GM12878 (cell line): ENCODE measurements around the gene SELE. TPM values are rescaled to one million over a fixed set of nuclear protein-coding genes. Genes with fewer than 3 reads are reported as not detected.

ENCODE experiments used
- ATAC-seq: fragments of 200-7000 bp; cut with Tn5 transposase; 3 replicates; pipeline ENCODE4 v1.9.1; 2020; ENCODE audit warnings: mild to moderate bottlenecking, moderate library complexity
- BruUV-seq: library from RNA; stranded (reverse); fragments of 400-500 nt; replicated peaks from 2 replicates; lab custom pipeline; 2021; lab: Mats Ljungman, UMichigan
- CTCF ChIA-PET: fragments of 300-600 bp; sonication (Branson Sonifier 250); formaldehyde crosslinking; extraction: SDS; loops from one replicate; lab custom pipeline; 2021; ENCODE audit warnings: inconsistent platforms; lab: Yijun Ruan, JAX
- POLR2A ChIA-PET: fragments of 350-600 bp; formaldehyde crosslinking; extraction: SDS; loops from one replicate; lab custom pipeline; 2021; ENCODE audit warnings: inconsistent platforms; lab: Charles Lee
- RAD21 ChIA-PET: fragments of 300-600 bp; sonication (Branson Sonifier 250); formaldehyde crosslinking; loops from one replicate; lab custom pipeline; 2023; ENCODE audit warnings: antibody characterized with exemption; ENCODE audit not compliant: unreplicated experiment; lab: Charles Lee
- SMC1A ChIA-PET: fragments of 300-600 bp; sonication (Branson Sonifier 250); formaldehyde crosslinking; loops from one replicate; lab custom pipeline; 2023; ENCODE audit not compliant: unreplicated experiment, uncharacterized antibody; lab: Charles Lee
- DNase-seq: peaks from one replicate; pipeline ENCODE4 v3.0.0-alpha.2; 2011; ENCODE audit warnings: low read depth, low spot score
- FAIRE-seq: peaks from 3 replicates; lab custom pipeline; 2011; peaks lifted over from hg19 to GRCh38; lab: Jason Lieb, UNC
- H2AFZ ChIP-seq: 2 replicates; pipeline ENCODE4 v1.6.0; 2011; ENCODE audit warnings: low read depth, low read length, control low read depth; ENCODE audit not compliant: control insufficient read depth
- H3K27ac ChIP-seq: 2 replicates; pipeline ENCODE4 v1.5.1; 2011; ENCODE audit warnings: control low read depth; ENCODE audit not compliant: control insufficient read depth, insufficient read depth
- H3K27me3 ChIP-seq, 2 experiments: replicated peaks in 1 of 2; 2 replicates each; pipeline versions ENCODE4 v1.6.0 to v1.6.1; 2011; ENCODE audit warnings: low read length in 1 of 2; ENCODE audit not compliant: control insufficient read depth in 2 of 2, insufficient read depth in 2 of 2
- H3K36me3 ChIP-seq, 2 experiments: 2 replicates each; pipeline ENCODE4 v1.5.1; 2011; ENCODE audit warnings: low read length in 1 of 2; ENCODE audit not compliant: control insufficient read depth in 2 of 2, insufficient read depth in 2 of 2
- H3K4me1 ChIP-seq: 2 replicates; pipeline ENCODE4 v1.6.1; 2011; ENCODE audit warnings: mild to moderate bottlenecking, low read length, moderate library complexity, mixed read lengths; ENCODE audit not compliant: control insufficient read depth, insufficient read depth
- H3K4me2 ChIP-seq: 2 replicates; pipeline ENCODE4 v1.6.0; 2011; ENCODE audit warnings: control low read depth; ENCODE audit not compliant: control insufficient read depth, insufficient read depth
- H3K4me3 ChIP-seq: fragments of 200-600 bp; sonication (generic); 2 replicates; pipeline ENCODE4 v1.5.1; 2016
- H3K79me2 ChIP-seq: 2 replicates; pipeline ENCODE4 v1.6.0; 2011; ENCODE audit warnings: low read length; ENCODE audit not compliant: control insufficient read depth, insufficient read depth
- H3K9ac ChIP-seq: 2 replicates; pipeline ENCODE4 v1.8.0; 2011; ENCODE audit warnings: low read length, control low read depth, mixed read lengths; ENCODE audit not compliant: control insufficient read depth, insufficient read depth
- H3K9me3 ChIP-seq: replicated peaks from 3 replicates; pipeline ENCODE4 v1.5.1; 2011; ENCODE audit warnings: mild to moderate bottlenecking, low read length; ENCODE audit not compliant: control insufficient read depth, insufficient read depth
- H4K20me1 ChIP-seq: 2 replicates; pipeline ENCODE4 v1.6.0; 2011; ENCODE audit not compliant: control insufficient read depth, insufficient read depth
- ETV6 ChIP-seq, 2 experiments: fragments of 450-650 bp in 1 of 2; IDR thresholded peaks in 1 of 2; conservative IDR thresholded peaks in 1 of 2; 2 replicates each; pipeline ENCODE4 v1.6.1; 2014; ENCODE audit warnings: antibody characterized with exemption in 1 of 2, borderline replicate concordance in 1 of 2, low read depth in 1 of 2, mild to moderate bottlenecking in 1 of 2, moderate library complexity in 1 of 2
- FOS ChIP-seq: IDR thresholded peaks from 3 replicates; pipeline ENCODE4 v1.6.1; 2011; ENCODE audit warnings: borderline replicate concordance; ENCODE audit not compliant: insufficient read length; ENCODE audit errors: extremely low read depth
- GABPA ChIP-seq: IDR thresholded peaks from 2 replicates; pipeline ENCODE4 v1.6.1; 2014; ENCODE audit warnings: antibody characterized with exemption, low read depth, mild to moderate bottlenecking, inconsistent platforms
- NFXL1 ChIP-seq: fragments of 450-650 bp; IDR thresholded peaks from 2 replicates; pipeline ENCODE4 v1.6.1; 2017; ENCODE audit warnings: antibody characterized with exemption, mild to moderate bottlenecking, borderline replicate concordance
- NRF1 ChIP-seq: conservative IDR thresholded peaks from 2 replicates; pipeline ENCODE4 v1.6.1; 2011; ENCODE audit warnings: mild to moderate bottlenecking, low read depth, low read length, improper control_type of control experiment
- POLR2AphosphoS5 ChIP-seq: IDR thresholded peaks from 2 replicates; pipeline ENCODE4 v1.6.1; 2011; ENCODE audit warnings: mild to moderate bottlenecking, low read length, inconsistent platforms
- SMAD1 ChIP-seq: fragments of 450-650 bp; IDR thresholded peaks from 2 replicates; pipeline ENCODE4 v1.6.1; 2018; ENCODE audit warnings: mild to moderate bottlenecking, low read depth; ENCODE audit not compliant: partially characterized antibody
- TAF1 ChIP-seq: IDR thresholded peaks from 2 replicates; pipeline ENCODE4 v1.6.1; 2011; ENCODE audit warnings: mild to moderate bottlenecking, low read depth, low read length, borderline replicate concordance
- TBL1XR1 ChIP-seq: IDR thresholded peaks from 2 replicates; pipeline ENCODE4 v1.6.1; 2012; ENCODE audit warnings: low read depth, low read length, improper control_type of control experiment
- TCF3 ChIP-seq: IDR thresholded peaks from 2 replicates; pipeline ENCODE4 v1.6.1; 2012; ENCODE audit warnings: low read depth, mild to moderate bottlenecking, low read length, borderline replicate concordance; ENCODE audit not compliant: insufficient read depth
- ZNF24 ChIP-seq: fragments of 450-650 bp; IDR thresholded peaks from 2 replicates; pipeline ENCODE4 v1.6.1; 2017; ENCODE audit warnings: antibody characterized with exemption, mild to moderate bottlenecking
- WGBS: methylation state at CpG from one replicate; pipeline ENCODE4 v1.1.6; 2016; ENCODE audit warnings: low lambda C conversion rate; ENCODE audit not compliant: insufficient replicate concordance, insufficient coverage; ENCODE audit errors: missing lambda C conversion rate; 5-methylcytosine and 5-hydroxymethylcytosine counted together
- in situ Hi-C: fragments of 300-500 bp; cut with MboI; formaldehyde crosslinking; loops from 9 replicates; pipeline ENCODE4 v1.14.3; 2018; ENCODE audit warnings: mixed read lengths
- intact Hi-C: fragments of 100-400 bp; cut with micrococcal nuclease; formaldehyde crosslinking; loops from one replicate; pipeline ENCODE4 v1.14.2; 2022; ENCODE audit not compliant: unreplicated experiment
- polyA plus RNA-seq, 11 experiments: library from polyadenylated mRNA; depleted of rRNA in 4 of 11; unstranded in 6 of 11; stranded (reverse) in 5 of 11; fragments of >200 nt; fragmentation: Nextera tagmentation in 4 of 11; fragmentation: Illumina TruSeq in 1 of 11; extraction: Ambion mirVana in 4 of 11; extraction: Trizol in 1 of 11; gene quantifications; 1 replicate in 1 of 11; 2 replicates in 10 of 11; pipeline versions ENCODE4 v1.2.1 to v1.2.3, GENCODE V29; 2011 to 2016; ENCODE audit warnings: inconsistent platforms in 2 of 11, missing spikeins in 2 of 11, low read depth in 1 of 11
- total RNA-seq, 4 experiments: library from RNA; depleted of rRNA in 3 of 4; stranded (reverse); fragments of >200 nt in 3 of 4; fragmentation: Illumina TruSeq in 1 of 4; extraction: Trizol in 1 of 4; gene quantifications; 2 replicates each; pipeline versions ENCODE4 v1.2.1 to v1.2.3, GENCODE V29; 2013 to 2021
- TF ChIP-seq, protein P1 (sequence below): fragments of 450-650 bp; IDR thresholded peaks from 2 replicates; pipeline ENCODE4 v1.6.1; 2017; ENCODE audit warnings: mild to moderate bottlenecking, moderate library complexity

The SELE gene
- total and polyA plus RNA-seq, 10 of the 15 experiments (the other 5 are each of a cell fraction or from before 2014, with no cell fraction given): not detected

GRCh38 chr1:169739980-169740379 is 6.1 kb upstream of the SELE start:
- H3K4me3 ChIP-seq: no peak overlapping the region
- no peak overlapping the region for H3K27ac ChIP-seq
- H3K79me2 ChIP-seq: no peaks in the 10 kb centered on the region
- H3K9me3 ChIP-seq: no peaks in the 10 kb centered on the region
- POLR2A ChIA-PET: no interaction called here
- no TSS peak for BruUV-seq
- no peak for FAIRE-seq
- no peak for DNase-seq
- no peak overlapping the region for H3K9ac ChIP-seq
- no peak overlapping the region for H2AFZ ChIP-seq
- no peak for ATAC-seq
- H3K4me1 ChIP-seq: no peaks in the 10 kb centered on the region
- H3K4me2 ChIP-seq: no peak overlapping the region
- in situ Hi-C loops (no loop called here), intact Hi-C loops (no loop called here)
- H4K20me1 ChIP-seq: no peaks in the 10 kb centered on the region
- peaks cover 0 to 2% of the 10 kb centered on the region in 2 experiments; a peak in 2 of 4 replicates for H3K27me3 ChIP-seq
- RAD21 ChIA-PET: no interaction called here
- no peak for TF ChIP-seq ZNF24
- TF ChIP-seq TBL1XR1: no peak
- TF ChIP-seq FOS: no peak
- no peak for TF ChIP-seq NFXL1
- no peak for TF ChIP-seq ETV6 (conservative IDR thresholded peaks at IDR 0.05 in 1 of 2, IDR thresholded peaks at IDR 0.05 in 1 of 2; ENCODE audit: borderline replicate concordance in 1 of 2, low read depth in 1 of 2)
- TF ChIP-seq SMAD1: no peak
- TF ChIP-seq NRF1: no peak
- no peak for TF ChIP-seq GABPA
- TF ChIP-seq POLR2AphosphoS5: no peak
- TF ChIP-seq TCF3: no peak
- TF ChIP-seq TAF1: no peak
- TF ChIP-seq, protein P1, sequence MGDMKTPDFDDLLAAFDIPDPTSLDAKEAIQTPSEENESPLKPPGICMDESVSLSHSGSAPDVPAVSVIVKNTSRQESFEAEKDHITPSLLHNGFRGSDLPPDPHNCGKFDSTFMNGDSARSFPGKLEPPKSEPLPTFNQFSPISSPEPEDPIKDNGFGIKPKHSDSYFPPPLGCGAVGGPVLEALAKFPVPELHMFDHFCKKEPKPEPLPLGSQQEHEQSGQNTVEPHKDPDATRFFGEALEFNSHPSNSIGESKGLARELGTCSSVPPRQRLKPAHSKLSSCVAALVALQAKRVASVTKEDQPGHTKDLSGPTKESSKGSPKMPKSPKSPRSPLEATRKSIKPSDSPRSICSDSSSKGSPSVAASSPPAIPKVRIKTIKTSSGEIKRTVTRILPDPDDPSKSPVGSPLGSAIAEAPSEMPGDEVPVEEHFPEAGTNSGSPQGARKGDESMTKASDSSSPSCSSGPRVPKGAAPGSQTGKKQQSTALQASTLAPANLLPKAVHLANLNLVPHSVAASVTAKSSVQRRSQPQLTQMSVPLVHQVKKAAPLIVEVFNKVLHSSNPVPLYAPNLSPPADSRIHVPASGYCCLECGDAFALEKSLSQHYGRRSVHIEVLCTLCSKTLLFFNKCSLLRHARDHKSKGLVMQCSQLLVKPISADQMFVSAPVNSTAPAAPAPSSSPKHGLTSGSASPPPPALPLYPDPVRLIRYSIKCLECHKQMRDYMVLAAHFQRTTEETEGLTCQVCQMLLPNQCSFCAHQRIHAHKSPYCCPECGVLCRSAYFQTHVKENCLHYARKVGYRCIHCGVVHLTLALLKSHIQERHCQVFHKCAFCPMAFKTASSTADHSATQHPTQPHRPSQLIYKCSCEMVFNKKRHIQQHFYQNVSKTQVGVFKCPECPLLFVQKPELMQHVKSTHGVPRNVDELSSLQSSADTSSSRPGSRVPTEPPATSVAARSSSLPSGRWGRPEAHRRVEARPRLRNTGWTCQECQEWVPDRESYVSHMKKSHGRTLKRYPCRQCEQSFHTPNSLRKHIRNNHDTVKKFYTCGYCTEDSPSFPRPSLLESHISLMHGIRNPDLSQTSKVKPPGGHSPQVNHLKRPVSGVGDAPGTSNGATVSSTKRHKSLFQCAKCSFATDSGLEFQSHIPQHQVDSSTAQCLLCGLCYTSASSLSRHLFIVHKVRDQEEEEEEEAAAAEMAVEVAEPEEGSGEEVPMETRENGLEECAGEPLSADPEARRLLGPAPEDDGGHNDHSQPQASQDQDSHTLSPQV: no peak
- CTCF ChIA-PET: no interaction called here
- 43% methylated on average over 5 of the region's 5 CpGs for WGBS
- SMC1A ChIA-PET: interaction anchor here (0.9 to 1.3 kb wide), 3 partner anchors 11 to 191 kb away, joined by 3 to 4 read pairs (median 3); no protein-coding TSS in a partner anchor
- H3K36me3 ChIP-seq: no peaks in the 10 kb centered on the region
